Measurements from ENCODE around the gene TMOD2.

The TMOD2 gene

DNA sequence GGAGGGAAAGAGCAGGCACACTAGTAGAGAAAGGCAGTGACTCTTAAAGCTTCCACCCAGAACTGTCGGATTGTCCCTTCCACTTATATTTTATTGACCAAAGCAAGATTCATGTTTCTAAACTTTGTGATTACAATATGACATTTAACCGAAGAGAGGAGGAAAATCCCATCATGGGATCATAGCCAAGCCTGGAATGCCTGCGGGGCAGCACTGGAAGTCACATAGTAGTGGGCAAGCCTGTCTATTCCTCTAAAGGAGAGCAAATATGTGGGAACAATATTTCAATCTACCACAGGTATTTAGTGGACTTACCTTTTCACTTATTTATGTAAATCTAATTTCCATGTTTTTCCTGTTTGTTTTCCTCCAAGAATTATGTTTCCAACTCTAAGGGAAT is 74.3 kb downstream of the TMOD2 start:
- DNase-seq (ENCODE audit: low read depth) = no peak

DNA sequence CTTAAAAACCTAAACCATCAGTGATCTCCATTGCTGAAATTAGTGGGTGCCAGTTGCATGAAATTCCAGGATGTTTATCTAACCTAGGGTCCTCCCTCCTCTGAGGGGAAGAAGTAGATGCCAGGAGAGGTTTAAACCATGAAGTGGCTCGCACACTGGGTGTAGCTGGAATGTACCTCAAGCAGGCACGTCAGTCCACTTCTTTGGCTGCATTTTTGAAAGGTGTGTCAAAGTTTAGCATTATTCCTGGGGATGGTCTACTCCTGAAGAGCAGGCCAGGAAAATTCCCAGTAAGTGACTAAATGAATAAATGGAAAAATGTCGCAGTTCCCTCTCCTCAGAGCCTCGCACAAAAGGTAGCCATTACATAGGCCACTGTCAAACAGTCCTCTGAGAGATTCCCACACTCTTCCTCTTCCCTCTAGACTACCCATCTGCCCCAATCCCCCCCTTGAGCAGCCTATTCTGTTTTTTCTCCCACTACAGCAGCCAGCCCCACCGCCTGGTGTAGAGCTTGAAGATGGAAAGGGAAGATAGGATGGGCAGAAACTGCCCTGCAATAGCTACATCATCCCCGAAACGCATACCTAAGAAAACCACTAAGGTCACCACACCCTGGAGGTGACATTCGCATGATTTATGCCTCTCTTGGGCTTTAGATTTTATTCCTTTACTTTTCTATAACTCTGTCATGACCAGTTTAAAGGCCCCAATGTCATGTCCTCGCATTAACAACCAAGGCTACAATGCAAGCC is 77.4 kb downstream of the TMOD2 start:
- no peak for DNase-seq (ENCODE audit: low read depth)

DNA sequence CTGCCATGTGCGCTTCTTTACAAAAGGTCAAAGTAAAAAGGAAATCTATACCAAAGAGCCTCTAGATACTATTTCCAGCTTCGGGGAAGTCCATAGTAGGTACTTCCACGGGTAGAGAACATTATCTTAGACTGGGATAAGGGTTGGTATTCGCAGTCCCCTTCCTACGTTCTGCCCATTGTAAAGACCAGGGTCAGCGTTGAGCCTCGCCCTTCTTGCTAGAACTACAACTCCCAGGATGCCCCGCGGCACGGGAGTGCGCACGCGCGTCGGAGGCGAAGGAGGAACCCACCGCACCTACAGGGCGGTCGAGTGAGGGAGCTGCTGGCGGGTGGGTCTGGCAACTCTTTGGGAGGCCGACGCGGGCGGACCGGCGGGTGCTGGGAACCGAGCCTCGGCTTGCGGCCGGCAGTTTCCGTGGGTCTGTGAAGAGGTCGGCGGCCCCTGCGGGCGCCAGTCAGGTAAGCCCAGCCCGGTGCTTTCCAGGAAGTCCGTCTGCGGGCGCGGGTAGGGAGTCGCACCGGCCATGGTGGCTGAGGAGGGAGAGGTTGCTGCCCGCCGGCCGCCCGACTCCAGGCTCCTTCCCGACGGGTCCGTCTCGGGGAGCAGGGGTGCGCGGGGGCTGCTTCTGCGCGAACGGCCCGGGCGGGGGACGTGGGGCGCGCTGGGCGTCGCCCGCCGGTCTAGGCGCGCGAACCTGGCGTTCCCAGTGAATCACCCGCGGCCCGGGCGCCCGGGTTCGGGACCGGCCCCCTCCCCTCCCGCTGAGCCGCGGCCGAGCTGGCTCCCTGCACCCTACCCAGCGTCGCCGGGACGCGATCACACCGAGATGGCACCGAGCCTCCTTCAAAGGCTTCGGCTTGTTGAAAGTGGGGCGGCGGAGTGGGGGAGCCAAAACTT is 78.2 kb downstream of the TMOD2 start, which contains the start of gene TMOD3:
TMOD3 (plus strand) TSS at position 278 of the 900 bp plus-strand sequence. CDS start 33,232 bp downstream, outside the sequence.
- DNase-seq (ENCODE audit: low read depth) = peak; percentile 86

DNA sequence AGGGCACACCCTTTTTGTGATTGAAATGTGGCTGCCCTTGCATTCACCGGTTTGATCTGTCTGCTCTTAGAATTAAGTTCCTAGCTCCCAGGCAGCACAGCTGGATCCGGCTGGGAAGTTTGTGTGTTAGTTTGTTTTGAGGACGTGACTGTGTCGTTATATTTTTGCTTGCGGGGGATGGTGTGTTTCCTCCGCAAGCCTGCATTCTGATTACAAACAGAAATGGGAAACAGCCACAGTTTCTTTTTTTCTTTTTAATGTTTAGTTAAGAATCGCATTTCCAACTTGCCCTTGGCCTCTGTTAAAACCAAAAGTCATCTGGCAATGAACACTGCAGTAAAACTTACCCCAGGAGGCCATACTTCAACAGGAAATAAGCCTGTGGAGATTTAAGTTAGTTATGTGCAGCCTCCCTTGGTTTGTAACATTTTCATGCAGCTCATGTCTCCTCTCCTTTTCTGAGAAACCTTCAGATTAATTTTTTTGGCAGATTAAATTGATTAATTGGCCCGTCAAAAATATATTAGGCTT is 78.9 kb downstream of the TMOD2 start:
- no peak for DNase-seq (ENCODE audit: low read depth)

DNA sequence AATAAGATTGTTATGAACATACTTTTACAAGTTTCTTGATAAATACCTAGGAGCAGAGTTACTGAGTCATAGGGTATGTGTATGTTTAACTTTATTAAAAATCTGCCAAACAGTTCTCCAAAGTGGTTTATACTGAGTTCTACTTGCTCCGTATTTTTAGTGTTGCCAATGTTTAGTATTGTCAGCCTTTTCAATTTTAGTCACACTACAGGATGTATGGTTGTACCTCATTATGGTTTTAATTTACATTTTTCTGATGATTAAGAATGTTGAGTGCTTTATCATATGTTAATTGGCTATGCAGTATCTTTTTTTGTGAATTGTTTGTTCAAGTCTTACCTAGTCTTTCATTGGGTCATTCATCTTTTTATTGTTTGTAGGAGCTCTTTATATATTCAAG is 82.4 kb downstream of the TMOD2 start:
- DNase-seq (ENCODE audit: low read depth) = no peak

DNA sequence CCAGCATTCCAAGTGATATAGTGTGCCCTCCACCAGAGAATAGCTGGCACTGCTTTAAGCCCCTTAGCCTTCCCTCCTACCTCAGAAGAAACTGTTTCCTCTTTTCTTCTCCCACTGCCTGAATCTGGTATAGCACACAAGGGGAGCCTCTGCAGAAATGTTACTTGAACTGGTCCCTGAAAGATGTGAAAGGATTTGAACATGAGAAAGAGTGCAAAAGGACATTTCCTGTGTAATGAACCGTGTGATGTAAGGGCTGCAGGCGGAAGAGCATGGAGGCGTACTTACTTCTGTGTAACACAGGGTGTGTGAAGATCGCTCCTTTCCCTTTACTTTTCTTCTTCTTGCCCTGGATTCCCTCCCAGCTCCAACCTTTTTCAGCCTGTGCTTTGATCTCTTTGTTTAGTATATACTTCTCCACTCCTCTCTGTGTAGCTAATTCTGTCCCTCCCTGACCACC is 86.4 kb downstream of the TMOD2 start:
- no peak for DNase-seq (ENCODE audit: low read depth)

DNA sequence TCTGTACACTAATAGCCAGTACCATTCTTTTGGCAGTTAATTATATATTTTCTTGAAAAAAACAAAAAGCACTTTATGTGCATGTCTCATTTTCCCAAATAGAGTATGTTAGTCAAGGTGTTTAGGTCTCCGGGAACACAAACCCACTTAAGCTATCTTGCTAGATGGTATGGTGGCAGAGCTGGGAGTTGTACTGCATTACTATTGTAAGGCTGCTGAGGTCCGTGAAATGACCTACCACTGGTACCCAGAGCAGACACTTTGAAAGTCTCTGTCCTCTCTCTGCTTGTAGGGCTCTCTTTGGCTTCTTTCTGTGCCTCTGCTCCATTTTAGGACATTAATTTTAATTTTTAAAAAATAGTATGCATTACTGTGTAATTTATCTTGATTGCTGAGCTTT is 86.9 kb downstream of the TMOD2 start:
- DNase-seq (ENCODE audit: low read depth) = no peak

DNA sequence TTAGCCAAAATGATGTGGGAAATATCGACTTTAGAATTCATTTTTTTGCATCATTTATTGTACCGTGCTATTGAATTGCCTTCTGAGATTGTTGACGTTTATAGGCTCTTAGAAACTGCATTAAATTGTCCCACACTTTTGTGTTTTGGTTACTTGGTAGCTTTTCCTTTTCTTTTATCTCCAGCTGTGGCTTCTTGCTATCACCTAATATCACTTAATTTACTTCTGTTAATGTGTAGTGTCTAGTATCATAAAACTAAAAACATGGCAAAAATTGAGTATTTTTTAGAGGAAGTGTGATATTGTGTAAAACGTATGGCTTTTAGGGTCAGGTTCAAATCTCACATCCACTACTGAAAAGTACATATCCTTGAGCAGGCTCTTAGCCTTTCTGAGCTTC is 89.3 kb downstream of the TMOD2 start:
- DNase-seq (ENCODE audit: low read depth) = no peak

DNA sequence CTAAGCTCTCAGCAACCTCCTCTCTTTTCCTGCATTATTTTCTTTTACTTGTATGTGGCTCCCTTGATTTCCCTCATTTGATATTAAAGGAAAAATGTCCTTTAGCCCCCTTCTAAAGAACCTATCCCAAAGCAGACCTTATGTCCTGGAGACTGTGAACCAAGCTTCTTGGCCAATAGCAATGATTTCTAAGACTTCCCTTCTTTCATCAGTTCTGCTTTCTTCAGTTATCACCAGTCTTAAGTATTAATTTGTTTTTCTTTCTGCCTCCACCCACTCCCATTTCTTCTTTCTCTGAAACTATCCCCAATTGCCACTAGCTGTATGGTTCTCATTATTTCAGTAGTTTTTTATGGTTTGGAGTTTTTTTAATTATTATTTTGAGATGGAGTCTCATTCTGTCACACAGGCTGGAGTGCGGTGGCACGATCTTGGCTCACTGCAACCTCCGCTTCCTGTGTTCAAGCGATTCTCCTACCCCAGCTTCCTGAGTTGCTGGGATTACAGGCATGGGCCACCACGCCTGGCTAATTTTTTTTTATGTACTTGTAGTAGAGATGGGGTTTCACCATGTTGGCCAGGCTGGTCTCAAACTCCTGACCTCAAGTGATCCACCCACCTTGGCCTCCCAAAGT is 90.1 kb downstream of the TMOD2 start:
- DNase-seq (ENCODE audit: low read depth) = no peak

DNA sequence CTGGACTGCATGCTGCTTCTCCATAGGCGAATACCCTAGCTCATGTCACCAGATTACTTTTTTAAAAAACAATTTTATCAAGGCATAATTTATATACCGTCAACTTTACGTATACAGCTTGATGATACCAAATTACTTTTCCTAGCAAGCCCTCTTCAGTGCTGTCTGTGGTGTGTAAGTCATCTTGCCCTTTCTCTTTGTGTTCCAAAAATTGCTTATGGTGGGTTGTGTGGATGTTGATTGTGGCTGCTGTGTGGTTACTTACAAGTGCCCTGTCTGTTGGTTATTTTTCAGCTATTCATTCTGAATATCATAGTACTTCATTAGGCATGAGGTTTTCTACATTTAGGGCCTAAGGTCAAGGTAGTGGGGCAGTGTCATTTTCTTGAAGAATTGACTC is 90.9 kb downstream of the TMOD2 start:
- no peak for DNase-seq (ENCODE audit: low read depth)

DNA sequence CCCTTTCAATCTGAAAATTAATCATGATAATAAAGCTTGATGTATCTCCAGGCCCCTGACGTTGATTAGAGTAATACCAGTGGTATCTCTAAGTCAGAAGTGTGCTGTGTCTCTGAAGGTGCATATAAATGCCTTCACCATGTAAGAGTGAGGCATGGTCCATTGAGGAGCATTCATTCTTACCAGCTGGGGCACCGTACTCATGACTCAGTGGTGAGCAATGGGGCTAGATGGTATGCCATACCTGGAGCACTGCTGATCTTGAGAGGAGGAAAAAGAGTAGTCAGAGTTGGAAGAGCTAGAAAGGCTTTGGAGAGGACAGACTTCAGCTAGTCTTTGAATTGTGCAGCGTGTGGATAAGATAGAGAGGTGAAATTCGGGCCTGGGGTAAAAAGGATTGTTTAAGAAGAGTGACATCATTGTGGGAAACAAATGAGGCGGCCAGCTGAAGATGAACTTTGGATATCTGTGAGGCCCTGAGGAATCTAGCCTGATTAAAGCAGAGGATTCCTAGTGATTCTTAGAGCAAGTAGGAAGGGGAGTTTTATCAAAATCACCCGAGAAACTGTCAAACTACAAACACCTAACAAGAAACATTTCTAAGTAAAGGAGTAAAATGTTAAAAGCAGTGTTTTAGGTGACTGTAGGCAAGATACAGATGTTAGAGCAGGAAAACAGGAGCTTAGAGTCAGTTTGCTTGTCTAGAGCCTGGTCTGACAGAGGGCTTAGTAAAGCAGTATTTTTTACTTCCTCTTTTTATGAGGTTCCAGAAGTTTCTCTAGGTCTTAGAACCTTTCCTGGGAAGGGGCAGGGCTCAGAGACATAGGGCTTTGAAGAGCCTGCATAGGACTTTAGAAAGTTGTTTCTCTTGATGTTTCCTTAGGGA is 91.7 kb downstream of the TMOD2 start:
- no peak for DNase-seq (ENCODE audit: low read depth)

DNA sequence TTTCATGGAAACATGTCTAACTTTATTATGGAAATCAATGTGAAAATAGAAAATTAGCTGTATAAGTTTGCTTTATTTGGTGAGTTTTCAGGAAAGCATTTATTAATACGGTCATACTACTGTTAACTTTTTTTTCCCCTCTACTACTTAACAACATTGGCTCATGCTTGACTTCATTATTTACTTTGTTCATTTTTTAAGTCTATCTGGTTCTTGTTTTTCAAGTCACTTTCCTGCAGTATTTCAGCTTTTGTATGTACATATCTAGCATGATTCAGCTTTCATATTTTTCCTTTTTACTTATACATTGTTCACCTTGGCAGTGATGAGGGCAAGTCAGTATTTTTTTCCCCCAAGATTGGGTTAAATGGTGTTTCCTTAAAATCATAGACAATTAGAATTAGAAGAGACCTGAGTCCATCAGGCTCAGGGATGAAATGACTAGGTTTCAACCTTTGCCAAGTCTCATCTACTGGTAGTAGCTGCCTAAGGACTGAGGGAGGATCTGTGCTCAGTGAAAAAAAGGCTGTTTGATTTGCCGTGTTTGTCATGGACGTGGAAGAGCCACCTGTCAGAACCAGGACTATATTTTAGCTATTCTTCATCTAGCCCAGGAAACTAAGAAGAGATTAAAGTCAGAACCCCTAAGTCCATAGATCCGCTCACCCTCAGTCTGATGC is 93.5 kb downstream of the TMOD2 start:
- DNase-seq (ENCODE audit: low read depth) = no peak

DNA sequence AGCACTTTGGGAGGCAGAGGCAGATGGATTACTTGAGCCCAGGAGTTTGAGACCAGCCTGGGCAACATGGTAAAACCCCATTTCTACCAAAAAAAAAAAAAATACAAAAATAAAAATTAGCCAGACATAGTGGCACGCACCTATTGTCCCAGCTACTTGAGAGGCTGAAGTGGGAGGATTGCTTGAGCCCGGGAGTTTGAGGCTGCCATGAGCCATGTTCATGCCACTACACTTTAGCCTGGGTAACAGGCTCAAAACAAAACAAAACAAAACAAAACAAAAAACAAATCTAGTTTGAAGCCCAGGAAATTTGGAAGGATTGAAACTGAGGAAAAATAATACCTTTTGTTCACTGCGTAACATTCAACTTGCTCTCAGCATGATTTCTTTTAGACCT is 94.7 kb downstream of the TMOD2 start:
- DNase-seq (ENCODE audit: low read depth) = no peak

DNA sequence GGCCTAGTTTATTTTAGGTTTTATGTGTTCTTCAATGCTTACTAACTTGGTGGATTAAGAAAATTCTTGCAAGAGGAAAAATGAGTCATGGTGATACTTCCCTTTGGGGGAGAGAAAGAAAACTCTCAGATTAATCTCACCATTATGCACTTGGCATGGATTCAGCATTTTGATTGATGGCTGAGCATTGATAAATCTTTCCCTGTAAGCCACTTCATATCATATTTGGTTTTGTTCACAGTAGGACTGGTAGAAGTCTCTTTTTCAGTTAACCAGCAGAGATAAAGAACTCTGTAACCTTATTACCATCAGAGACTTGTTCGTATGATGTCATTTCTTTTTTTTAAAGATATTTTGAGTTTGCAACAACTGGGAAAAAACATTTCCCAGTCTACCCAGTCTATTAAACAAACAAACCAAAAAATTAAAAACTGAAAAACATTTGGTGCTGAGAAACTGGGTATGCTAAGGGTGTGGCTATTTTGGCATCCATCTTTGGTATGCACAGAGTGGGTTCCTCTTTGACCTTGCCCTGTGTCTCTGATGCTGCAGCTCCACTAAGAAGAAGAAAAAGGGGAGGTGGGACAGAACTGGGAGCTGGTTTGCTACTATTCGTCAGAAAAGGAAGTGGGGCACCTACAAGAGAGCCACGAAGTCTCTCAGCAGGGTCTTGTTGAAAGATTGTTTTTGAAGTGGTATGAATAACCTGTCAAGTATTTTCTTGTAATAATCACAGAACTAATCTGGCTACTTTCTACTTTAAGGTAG is 95.2 kb downstream of the TMOD2 start:
- no peak for DNase-seq (ENCODE audit: low read depth)

DNA sequence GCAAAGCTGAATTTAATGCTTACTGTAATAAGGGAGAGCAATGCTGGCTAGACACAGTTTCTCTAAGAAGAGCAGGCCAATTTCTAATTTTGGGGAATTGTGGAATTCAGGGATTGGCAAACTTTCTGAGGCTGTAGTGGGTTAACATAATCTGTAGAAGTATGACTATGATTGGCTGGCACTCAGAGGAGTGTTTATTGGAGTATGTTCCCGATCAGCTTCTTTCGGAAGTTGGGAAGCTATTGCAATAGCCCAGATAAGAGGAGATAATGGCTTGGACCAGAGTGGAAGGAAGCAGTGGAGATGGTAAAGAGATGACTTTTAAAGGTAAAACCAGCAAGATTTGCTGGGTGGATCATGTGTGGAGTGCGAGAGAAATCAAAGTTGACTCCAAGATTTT is 97.4 kb downstream of the TMOD2 start:
- no peak for DNase-seq (ENCODE audit: low read depth)

DNA sequence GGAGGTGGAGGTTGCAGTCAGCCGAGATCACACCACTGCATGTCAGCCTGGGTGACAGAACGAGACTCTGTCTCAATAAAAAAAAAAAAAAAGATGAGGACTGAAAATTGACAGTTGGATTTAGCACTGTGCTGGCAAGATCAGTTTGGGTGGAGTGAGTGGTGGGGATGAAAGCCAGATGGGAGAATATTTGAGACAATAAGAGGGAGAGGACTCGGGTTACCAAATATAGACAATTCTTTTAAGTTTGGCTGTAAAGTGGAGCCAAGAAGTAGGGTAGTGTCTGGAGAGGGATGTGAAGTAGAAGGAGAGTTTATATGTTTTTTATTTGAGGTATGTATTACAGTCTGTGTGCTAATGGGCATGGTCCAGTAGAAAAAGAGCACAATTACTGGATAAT is 98.5 kb downstream of the TMOD2 start:
- no peak for DNase-seq (ENCODE audit: low read depth)

DNA sequence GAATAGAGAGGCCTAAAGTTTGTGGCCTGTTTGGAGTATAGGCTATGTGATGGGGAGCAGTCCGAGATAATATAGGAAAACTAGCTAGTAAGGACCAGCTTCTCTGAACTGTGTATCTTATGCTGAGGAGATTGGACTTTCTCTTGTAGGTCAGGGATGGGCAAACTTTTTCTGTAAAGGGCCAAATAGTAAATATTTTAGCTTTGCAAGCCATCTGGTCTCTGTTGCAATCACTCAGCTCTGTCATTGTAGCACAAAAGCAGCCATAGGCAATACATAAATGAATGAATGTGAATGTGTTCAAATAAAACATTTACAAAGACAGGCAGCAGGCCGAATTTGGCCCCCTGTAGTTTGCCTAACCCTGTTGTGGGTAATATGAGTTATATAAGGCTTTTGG is 102.6 kb downstream of the TMOD2 start:
- DNase-seq (ENCODE audit: low read depth) = no peak

DNA sequence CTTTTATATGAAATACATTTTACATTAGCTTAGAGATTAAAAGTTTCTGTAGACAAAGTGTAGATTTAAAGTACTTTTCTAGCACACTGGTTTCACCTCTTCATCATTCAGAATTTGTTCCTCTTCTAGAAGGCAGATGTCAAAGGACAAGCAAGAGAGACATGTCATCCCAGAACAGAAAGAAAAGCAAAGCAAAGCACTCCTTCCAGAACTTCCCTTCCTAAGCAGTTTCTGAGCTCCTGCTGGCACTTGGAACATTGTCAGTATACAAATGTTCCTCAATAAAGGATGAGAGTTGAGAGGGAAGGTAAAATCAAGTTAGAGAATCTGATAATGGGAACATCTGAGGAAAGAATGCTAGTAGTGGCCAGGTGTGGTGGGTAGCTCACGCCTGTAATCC is 104.2 kb downstream of the TMOD2 start:
- DNase-seq (ENCODE audit: low read depth) = no peak

DNA sequence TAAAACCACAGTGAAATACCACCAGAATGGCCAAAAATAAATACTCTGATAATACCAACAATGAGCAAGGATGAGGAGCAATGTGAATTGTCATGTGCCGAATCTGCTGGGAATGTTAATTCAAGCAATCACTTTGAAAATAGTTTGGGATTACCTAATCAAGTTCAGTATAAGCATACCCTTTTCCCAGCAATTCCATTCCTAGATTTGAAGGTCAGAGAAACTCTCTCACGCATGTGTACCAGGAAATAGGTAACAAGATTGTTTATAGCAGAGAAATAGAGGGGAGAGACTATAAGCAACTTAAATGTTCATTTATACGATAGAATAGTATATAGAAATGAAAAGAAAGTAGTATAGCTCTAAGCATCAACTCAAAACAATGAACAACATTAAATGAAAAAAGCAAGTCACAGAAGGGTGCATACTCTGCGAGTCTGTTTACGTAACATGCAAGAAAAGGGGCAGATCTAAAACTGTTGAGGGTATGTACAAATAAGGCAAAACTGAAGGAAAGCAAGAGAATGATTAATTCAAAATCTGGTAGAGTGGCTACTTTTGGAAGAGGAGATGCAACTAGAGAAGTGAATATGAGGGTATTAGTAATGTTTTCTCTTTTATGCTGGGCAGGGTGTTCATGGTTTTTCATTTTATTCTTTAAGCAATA is 105.5 kb downstream of the TMOD2 start:
- DNase-seq (ENCODE audit: low read depth) = no peak

All from stimulated activated CD8-positive, alpha-beta memory T cell treated with anti-CD3 and anti-CD28 coated beads, Interleukin-4, amount 100 ng/mL, for 24 hours (primary cell).